ENCODE measurements around the gene METRN.

Gene METRN

GRCh38 chr16:719815-720446 is 5.0 kb downstream of the METRN start:
- no peak for DNase-seq
- H3K4me3 ChIP-seq (ENCODE audit: low read length) = peak overlapping the region; percentile 95
- H3K27ac ChIP-seq (ENCODE audit: low read length) = peak overlapping the region; percentile 74; the same call in 1 of the 2 replicates
- no peaks in the 10 kb centered on the region for H3K9me3 ChIP-seq (replicated peaks; ENCODE audit: insufficient read depth, low read length)
- H3K27me3 ChIP-seq (replicated peaks; ENCODE audit: insufficient read depth, low read length) = peaks cover 25% of the 10 kb centered on the region
- peak overlapping the region; percentile 91 for H2AFZ ChIP-seq (ENCODE audit: low read length)
- peaks cover 9% of the 10 kb centered on the region; the same call in 1 of the 2 replicates for H3K4me1 ChIP-seq (ENCODE audit: low read length)
- peaks cover 10% of the 10 kb centered on the region; the same call in 1 of the 2 replicates for H3F3A ChIP-seq (ENCODE audit: insufficient read depth, low read length)
- no peaks in the 10 kb centered on the region for H4K20me1 ChIP-seq (ENCODE audit: insufficient read depth, low read length)
- TF ChIP-seq EZH2phosphoT487 (IDR thresholded peaks at IDR 0.05; ENCODE audit: low read length) = no peak
- no peak for TF ChIP-seq EZH2 (optimal IDR thresholded peaks at IDR 0.05; ENCODE audit: low read depth, low read length)
- TF ChIP-seq CTCF (IDR thresholded peaks at IDR 0.05; ENCODE audit: low read length) = peak; percentile 23
- no peaks in the 10 kb centered on the region for H3K9me2 ChIP-seq (replicated peaks; ENCODE audit: insufficient read depth, low read length)
- no peaks in the 10 kb centered on the region for H3K36me3 ChIP-seq (replicated peaks; ENCODE audit: insufficient read depth, low read length)
- H3K9ac ChIP-seq (ENCODE audit: low read length) = peak overlapping the region; percentile 87; the same call in 1 of the 2 replicates
- H3K79me2 ChIP-seq (ENCODE audit: low read length) = peaks cover 9% of the 10 kb centered on the region; the same call in 1 of the 2 replicates
- H3K4me2 ChIP-seq (ENCODE audit: low read depth, low read length) = peak overlapping the region; percentile 95

GRCh38 chr16:720447-720989 is 5.6 kb downstream of the METRN start:
- H3K4me1 ChIP-seq (ENCODE audit: low read length) = peaks cover 9% of the 10 kb centered on the region; the same call in 1 of the 2 replicates
- H3K9me3 ChIP-seq (replicated peaks; ENCODE audit: insufficient read depth, low read length) = no peaks in the 10 kb centered on the region
- peak overlapping the region; percentile 87 for H3K9ac ChIP-seq (ENCODE audit: low read length)
- peak overlapping the region; percentile 74 for H3K27ac ChIP-seq (ENCODE audit: low read length)
- peaks cover 25% of the 10 kb centered on the region for H3K27me3 ChIP-seq (replicated peaks; ENCODE audit: insufficient read depth, low read length)
- H3K4me2 ChIP-seq (ENCODE audit: low read depth, low read length) = peak overlapping the region; percentile 95
- no peaks in the 10 kb centered on the region for H4K20me1 ChIP-seq (ENCODE audit: insufficient read depth, low read length)
- peaks cover 9% of the 10 kb centered on the region; the same call in 1 of the 2 replicates for H3K79me2 ChIP-seq (ENCODE audit: low read length)
- peak overlapping the region; percentile 95 for H3K4me3 ChIP-seq (ENCODE audit: low read length)
- H3K36me3 ChIP-seq (replicated peaks; ENCODE audit: insufficient read depth, low read length) = no peaks in the 10 kb centered on the region
- H2AFZ ChIP-seq (ENCODE audit: low read length) = peak overlapping the region; percentile 91
- peak; percentile 68 for DNase-seq
- TF ChIP-seq CTCF (IDR thresholded peaks at IDR 0.05; ENCODE audit: low read length) (peak; percentile 24), EZH2phosphoT487 (IDR thresholded peaks at IDR 0.05; ENCODE audit: low read length) (no peak)
- H3F3A ChIP-seq (ENCODE audit: insufficient read depth, low read length) = peaks cover 10% of the 10 kb centered on the region; the same call in 1 of the 2 replicates
- no peaks in the 10 kb centered on the region for H3K9me2 ChIP-seq (replicated peaks; ENCODE audit: insufficient read depth, low read length)

- Histone ChIP-seq H4K20me1 (ENCODE audit: insufficient read depth, low read length) (no peaks in the 10 kb centered on the region), H3K9me2 (replicated peaks; ENCODE audit: insufficient read depth, low read length) (no peaks in the 10 kb centered on the region), H3K27ac (ENCODE audit: low read length) (peak within 1 kb of the TSS; percentile 74), H3K4me3 (ENCODE audit: low read length) (peak within 1 kb of the TSS; percentile 95), H2AFZ (ENCODE audit: low read length) (peak within 1 kb of the TSS; percentile 91), H3K9ac (ENCODE audit: low read length) (peak within 1 kb of the TSS; percentile 87), H3K27me3 (replicated peaks; ENCODE audit: insufficient read depth, low read length) (peaks cover 25% of the 10 kb centered on the region), H3K4me2 (ENCODE audit: low read depth, low read length) (peak within 1 kb of the TSS; percentile 95), H3K79me2 (ENCODE audit: low read length) (peaks cover 9% of the 10 kb centered on the region; the same call in 1 of the 2 replicates), H3F3A (ENCODE audit: insufficient read depth, low read length) (peaks cover 13% of the 10 kb centered on the region; the same call in 1 of the 2 replicates), H3K36me3 (replicated peaks; ENCODE audit: insufficient read depth, low read length) (no peaks in the 10 kb centered on the region), H3K4me1 (ENCODE audit: low read length) (peaks cover 9% of the 10 kb centered on the region; the same call in 1 of the 2 replicates), H3K9me3 (replicated peaks; ENCODE audit: insufficient read depth, low read length) (no peaks in the 10 kb centered on the region)
- peak; percentile 94 for DNase-seq
- TF ChIP-seq EZH2phosphoT487 (IDR thresholded peaks at IDR 0.05; ENCODE audit: low read length) = no peak
Observed at GRCh38 chr16:720990-721764, 6.3 kb downstream of the METRN start, which contains the start of gene ANTKMT. TSS of gene ANTKMT (plus strand) at chr16:721146. CDS start at chr16:721275, 129 bp downstream.

Data from MM.1S (cell line).